GM18499 (cell line): ENCODE results near the gene SLC1A2.

Source experiments
- ATAC-seq: cut with Tn5 transposase; IDR thresholded peaks from one replicate; pipeline ENCODE4 v1.9.1; 2021; ENCODE audit warnings: moderate number of reproducible peaks; ENCODE audit not compliant: insufficient read depth, unreplicated experiment

Gene SLC1A2

GRCh38 chr11:35255514-35255913 is 163.8 kb downstream of the SLC1A2 start:
- no peak for ATAC-seq

- ATAC-seq, result no peak
These were observed 166.1 kb downstream of the SLC1A2 start for GRCh38 chr11:35253237-35253636.

- ATAC-seq, result no peak
These were observed 168.7 kb downstream of the SLC1A2 start for GRCh38 chr11:35250621-35251020.

- no peak for ATAC-seq
These were observed 169.2 kb downstream of the SLC1A2 start for GRCh38 chr11:35250192-35250591.

GRCh38 chr11:35248558-35249323 is 170.6 kb downstream of the SLC1A2 start:
- no peak for ATAC-seq

- ATAC-seq, result no peak
These were observed 171.5 kb downstream of the SLC1A2 start for GRCh38 chr11:35247863-35248262.

- ATAC-seq, result no peak
These were observed 171.9 kb downstream of the SLC1A2 start for GRCh38 chr11:35247428-35247827.

GRCh38 chr11:35246745-35247144 is 172.6 kb downstream of the SLC1A2 start:
- no peak for ATAC-seq

- ATAC-seq, result no peak
These were observed 173.6 kb downstream of the SLC1A2 start for GRCh38 chr11:35245786-35246185.

GRCh38 chr11:35245056-35245455 is 174.3 kb downstream of the SLC1A2 start:
- no peak for ATAC-seq

- ATAC-seq, result no peak
These were observed 175.6 kb downstream of the SLC1A2 start for GRCh38 chr11:35243774-35244173.

- no peak for ATAC-seq
These were observed 176.7 kb downstream of the SLC1A2 start for GRCh38 chr11:35242412-35243242.

- ATAC-seq, result no peak
These were observed 177.8 kb downstream of the SLC1A2 start for GRCh38 chr11:35241531-35241930.

- ATAC-seq, result no peak
These were observed 178.3 kb downstream of the SLC1A2 start for GRCh38 chr11:35241083-35241482.

- no peak for ATAC-seq
These were observed 179.8 kb downstream of the SLC1A2 start for GRCh38 chr11:35239471-35240075.

- ATAC-seq, result no peak
These were observed 180.5 kb downstream of the SLC1A2 start for GRCh38 chr11:35238882-35239281.

GRCh38 chr11:35237860-35238715 is 181.3 kb downstream of the SLC1A2 start:
- ATAC-seq, result no peak

- no peak for ATAC-seq
These were observed 182.0 kb downstream of the SLC1A2 start for GRCh38 chr11:35237351-35237750.

- no peak for ATAC-seq
These were observed 182.7 kb downstream of the SLC1A2 start for GRCh38 chr11:35236667-35237003.

- ATAC-seq, result no peak
These were observed 183.3 kb downstream of the SLC1A2 start for GRCh38 chr11:35235936-35236666.
